ENCODE data around the gene SCIMP.
"Not testable (repeated sequence)": the region's sequence is repeated elsewhere in the genome, so short reads cannot be mapped to it uniquely, and the experiment has no call there.

Gene SCIMP

GRCh38 chr17:5234645-5235576 lies at the start of gene SCIMP:
Gene SCIMP (minus strand): TSS chr17:5234860. CDS start chr17:5234755, 105 bp downstream.
- DNase-seq = no peak

- no peak for DNase-seq
These were observed 49.1 kb upstream of the SCIMP start for GRCh38 chr17:5283571-5284315.

GRCh38 chr17:5282642-5283217 lies 48.1 kb upstream of the SCIMP start:
- DNase-seq = peak; percentile 65 to 79

GRCh38 chr17:5281814-5282641 lies 47.4 kb upstream of the SCIMP start, which contains the start of gene RABEP1:
Gene RABEP1 (plus strand): TSS chr17:5282284. CDS start chr17:5282487, 203 bp downstream.
- peak; percentile 95 to 96 for DNase-seq

GRCh38 chr17:5272322-5272721 lies 37.7 kb upstream of the SCIMP start:
- no peak for DNase-seq

GRCh38 chr17:5269241-5269960 lies 34.7 kb upstream of the SCIMP start:
- no peak for DNase-seq

GRCh38 chr17:5264893-5265292 lies 30.2 kb upstream of the SCIMP start:
- DNase-seq = no peak

- DNase-seq = no peak
These were observed 28.8 kb upstream of the SCIMP start for GRCh38 chr17:5263441-5263840.

GRCh38 chr17:5262416-5262991 lies 27.8 kb upstream of the SCIMP start:
- no peak for DNase-seq

- no peak for DNase-seq
These were observed 25.9 kb upstream of the SCIMP start for GRCh38 chr17:5260542-5260941.

- DNase-seq = no peak
These were observed 22.5 kb upstream of the SCIMP start for GRCh38 chr17:5257124-5257523.

GRCh38 chr17:5254903-5255521 lies 20.4 kb upstream of the SCIMP start:
- no peak for DNase-seq

GRCh38 chr17:5254414-5254813 lies 19.8 kb upstream of the SCIMP start:
- no peak for DNase-seq

GRCh38 chr17:5249615-5250014 lies 15.0 kb upstream of the SCIMP start:
- DNase-seq = peak; percentile 58 to 67

GRCh38 chr17:5248821-5249479 lies 14.3 kb upstream of the SCIMP start:
- DNase-seq = no peak

GRCh38 chr17:5247621-5248020 lies 13.0 kb upstream of the SCIMP start:
- no peak for DNase-seq

GRCh38 chr17:5241861-5242671 lies 7.4 kb upstream of the SCIMP start:
- no peak for DNase-seq

GRCh38 chr17:5239769-5240168 lies 5.1 kb upstream of the SCIMP start:
- not testable (repeated sequence) for DNase-seq

- DNase-seq = no peak
These were observed 3.7 kb upstream of the SCIMP start for GRCh38 chr17:5238333-5238732.
